ENCODE results near the gene HOXB7. TPM values are rescaled to one million over a fixed set of nuclear protein-coding genes. Genes with fewer than 3 reads are reported as not detected.
A peak's percentile ranks its signal among the peaks of the same experiment; 100 is the strongest.

The HOXB7 gene
- total and polyA plus RNA-seq, 2 experiments from 2014 or later, result not detected

DNA sequence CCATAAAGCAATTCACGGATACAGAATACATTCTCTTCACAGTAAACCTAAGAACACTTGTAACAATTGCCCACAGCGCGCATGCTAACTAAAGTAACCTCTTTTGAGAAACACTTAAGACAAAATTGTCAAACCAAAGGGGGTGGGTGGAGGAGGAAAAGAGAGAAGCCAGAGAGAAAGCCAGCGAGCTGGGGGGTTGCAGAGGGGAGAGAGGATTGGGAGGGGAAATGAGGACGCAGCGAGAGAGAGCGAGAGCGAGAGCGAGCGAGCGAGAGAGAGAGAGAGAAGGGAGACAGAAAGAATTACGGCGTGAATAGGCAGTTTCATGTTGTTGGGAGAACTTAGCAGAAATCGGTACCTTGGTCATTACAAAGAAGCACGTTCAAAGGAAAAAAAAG is 1.6 kb upstream of the HOXB7 start (continued):
- TF ChIP-seq, protein P1, sequence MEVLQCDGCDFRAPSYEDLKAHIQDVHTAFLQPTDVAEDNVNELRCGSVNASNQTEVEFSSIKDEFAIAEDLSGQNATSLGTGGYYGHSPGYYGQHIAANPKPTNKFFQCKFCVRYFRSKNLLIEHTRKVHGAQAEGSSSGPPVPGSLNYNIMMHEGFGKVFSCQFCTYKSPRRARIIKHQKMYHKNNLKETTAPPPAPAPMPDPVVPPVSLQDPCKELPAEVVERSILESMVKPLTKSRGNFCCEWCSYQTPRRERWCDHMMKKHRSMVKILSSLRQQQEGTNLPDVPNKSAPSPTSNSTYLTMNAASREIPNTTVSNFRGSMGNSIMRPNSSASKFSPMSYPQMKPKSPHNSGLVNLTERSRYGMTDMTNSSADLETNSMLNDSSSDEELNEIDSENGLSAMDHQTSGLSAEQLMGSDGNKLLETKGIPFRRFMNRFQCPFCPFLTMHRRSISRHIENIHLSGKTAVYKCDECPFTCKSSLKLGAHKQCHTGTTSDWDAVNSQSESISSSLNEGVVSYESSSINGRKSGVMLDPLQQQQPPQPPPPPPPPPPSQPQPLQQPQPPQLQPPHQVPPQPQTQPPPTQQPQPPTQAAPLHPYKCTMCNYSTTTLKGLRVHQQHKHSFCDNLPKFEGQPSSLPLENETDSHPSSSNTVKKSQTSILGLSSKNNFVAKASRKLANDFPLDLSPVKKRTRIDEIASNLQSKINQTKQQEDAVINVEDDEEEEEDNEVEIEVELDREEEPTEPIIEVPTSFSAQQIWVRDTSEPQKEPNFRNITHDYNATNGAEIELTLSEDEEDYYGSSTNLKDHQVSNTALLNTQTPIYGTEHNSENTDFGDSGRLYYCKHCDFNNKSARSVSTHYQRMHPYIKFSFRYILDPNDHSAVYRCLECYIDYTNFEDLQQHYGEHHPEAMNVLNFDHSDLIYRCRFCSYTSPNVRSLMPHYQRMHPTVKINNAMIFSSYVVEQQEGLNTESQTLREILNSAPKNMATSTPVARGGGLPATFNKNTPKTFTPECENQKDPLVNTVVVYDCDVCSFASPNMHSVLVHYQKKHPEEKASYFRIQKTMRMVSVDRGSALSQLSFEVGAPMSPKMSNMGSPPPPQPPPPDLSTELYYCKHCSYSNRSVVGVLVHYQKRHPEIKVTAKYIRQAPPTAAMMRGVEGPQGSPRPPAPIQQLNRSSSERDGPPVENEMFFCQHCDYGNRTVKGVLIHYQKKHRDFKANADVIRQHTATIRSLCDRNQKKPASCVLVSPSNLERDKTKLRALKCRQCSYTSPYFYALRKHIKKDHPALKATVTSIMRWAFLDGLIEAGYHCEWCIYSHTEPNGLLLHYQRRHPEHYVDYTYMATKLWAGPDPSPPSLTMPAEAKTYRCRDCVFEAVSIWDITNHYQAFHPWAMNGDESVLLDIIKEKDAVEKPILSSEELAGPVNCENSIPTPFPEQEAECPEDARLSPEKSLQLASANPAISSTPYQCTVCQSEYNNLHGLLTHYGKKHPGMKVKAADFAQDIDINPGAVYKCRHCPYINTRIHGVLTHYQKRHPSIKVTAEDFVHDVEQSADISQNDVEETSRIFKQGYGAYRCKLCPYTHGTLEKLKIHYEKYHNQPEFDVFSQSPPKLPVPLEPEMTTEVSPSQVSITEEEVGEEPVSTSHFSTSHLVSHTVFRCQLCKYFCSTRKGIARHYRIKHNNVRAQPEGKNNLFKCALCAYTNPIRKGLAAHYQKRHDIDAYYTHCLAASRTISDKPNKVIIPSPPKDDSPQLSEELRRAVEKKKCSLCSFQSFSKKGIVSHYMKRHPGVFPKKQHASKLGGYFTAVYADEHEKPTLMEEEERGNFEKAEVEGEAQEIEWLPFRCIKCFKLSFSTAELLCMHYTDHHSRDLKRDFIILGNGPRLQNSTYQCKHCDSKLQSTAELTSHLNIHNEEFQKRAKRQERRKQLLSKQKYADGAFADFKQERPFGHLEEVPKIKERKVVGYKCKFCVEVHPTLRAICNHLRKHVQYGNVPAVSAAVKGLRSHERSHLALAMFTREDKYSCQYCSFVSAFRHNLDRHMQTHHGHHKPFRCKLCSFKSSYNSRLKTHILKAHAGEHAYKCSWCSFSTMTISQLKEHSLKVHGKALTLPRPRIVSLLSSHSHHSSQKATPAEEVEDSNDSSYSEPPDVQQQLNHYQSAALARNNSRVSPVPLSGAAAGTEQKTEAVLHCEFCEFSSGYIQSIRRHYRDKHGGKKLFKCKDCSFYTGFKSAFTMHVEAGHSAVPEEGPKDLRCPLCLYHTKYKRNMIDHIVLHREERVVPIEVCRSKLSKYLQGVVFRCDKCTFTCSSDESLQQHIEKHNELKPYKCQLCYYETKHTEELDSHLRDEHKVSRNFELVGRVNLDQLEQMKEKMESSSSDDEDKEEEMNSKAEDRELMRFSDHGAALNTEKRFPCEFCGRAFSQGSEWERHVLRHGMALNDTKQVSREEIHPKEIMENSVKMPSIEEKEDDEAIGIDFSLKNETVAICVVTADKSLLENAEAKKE (CRISPR knock-in tag; IDR thresholded peaks at IDR 0.05), result no peak
- TF ChIP-seq EZH2 (IDR thresholded peaks at IDR 0.05; ENCODE audit: low read depth, unreplicated experiment), result peak; percentile 100
- TF ChIP-seq EZH2phosphoT487 (IDR thresholded peaks at IDR 0.05; ENCODE audit: unreplicated experiment), result peak; percentile 58
- no peak for TF ChIP-seq ZNF114 (CRISPR knock-in tag; IDR thresholded peaks at IDR 0.05)
- TF ChIP-seq NANOG (IDR thresholded peaks at IDR 0.05; ENCODE audit: borderline replicate concordance), result no peak

DNA sequence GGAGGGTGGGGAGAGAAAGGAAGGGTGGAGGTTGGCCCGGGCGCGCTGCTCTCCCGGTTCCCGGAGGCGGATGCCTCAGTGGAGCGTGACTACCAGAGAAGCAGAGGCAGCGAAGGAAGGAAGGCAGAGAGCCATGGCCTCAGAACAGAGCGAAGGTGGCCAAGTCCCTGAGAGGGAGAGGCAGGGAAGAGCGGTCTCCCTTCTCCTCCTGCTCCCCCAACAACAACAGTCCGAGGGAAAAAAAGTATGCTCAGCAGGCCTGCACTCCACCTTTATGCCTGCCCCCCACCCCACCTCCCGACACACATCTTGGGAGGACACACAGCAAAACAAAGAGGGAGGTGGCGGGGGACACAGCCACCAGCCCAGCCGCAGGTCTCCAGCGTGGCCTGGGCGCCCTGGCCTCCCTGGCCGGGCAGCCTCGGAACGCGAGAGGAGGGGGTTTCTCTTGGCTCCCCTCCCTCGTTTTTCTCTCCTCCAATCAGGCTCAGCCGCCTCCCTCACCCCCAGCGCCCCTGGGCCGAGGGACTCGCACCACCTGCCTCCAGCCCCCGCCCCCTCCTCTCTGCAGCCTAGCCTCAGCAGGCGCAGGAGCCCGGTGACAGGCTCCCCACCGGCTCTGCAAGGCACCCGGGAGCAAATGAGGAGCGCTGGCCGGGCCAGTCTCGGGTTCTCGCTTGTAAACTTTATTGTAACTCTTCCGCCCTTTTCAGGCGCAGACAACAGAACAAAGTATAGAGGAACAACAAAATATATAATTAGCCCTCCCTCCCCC is 1.1 kb upstream of the HOXB7 start:
- H3K36me3 Mint-ChIP-seq (ENCODE audit: low read depth), result no peaks in the 10 kb centered on the region; the same call in 2 of the 3 replicates
- H3K27ac Mint-ChIP-seq, result no peak overlapping the region
- no peaks in the 10 kb centered on the region for H3K9me2 ChIP-seq (ENCODE audit: insufficient read depth)
- DNase-seq (ENCODE audit: low spot score) (peak; percentile 72), ATAC-seq (peak; percentile 33)
- peaks cover 37% of the 10 kb centered on the region; the same call in 1 of the 2 replicates for H3K4me1 ChIP-seq (ENCODE audit: insufficient read depth)
- H3F3A ChIP-seq (replicated peaks; ENCODE audit: low read depth), result peaks cover 41% of the 10 kb centered on the region
- no peaks in the 10 kb centered on the region for H3K79me2 ChIP-seq (replicated peaks; ENCODE audit: insufficient read depth)
- peaks cover 3% of the 10 kb centered on the region; the same call in 2 of the 3 replicates for H3K9me3 Mint-ChIP-seq
- peak overlapping the region; percentile 60; the same call in 1 of the 2 replicates for H3K4me2 ChIP-seq
- H3K27me3 ChIP-seq (ENCODE audit: insufficient read depth), result peaks cover 100% of the 10 kb centered on the region
- peak overlapping the region; percentile 17; the same call in 1 of the 2 replicates for H3K4me3 ChIP-seq
- no peak for TF ChIP-seq CREB1 (CRISPR knock-in tag; IDR thresholded peaks at IDR 0.05; ENCODE audit: low read depth)
- TF ChIP-seq EZH2 (IDR thresholded peaks at IDR 0.05; ENCODE audit: low read depth, unreplicated experiment), result peak; percentile 89
- H3K27ac ChIP-seq (ENCODE audit: low read depth), result no peak overlapping the region
- no peaks in the 10 kb centered on the region; the same call in 1 of the 2 replicates for H3K36me3 ChIP-seq (ENCODE audit: insufficient read depth)
- peaks cover 99% of the 10 kb centered on the region for H3K27me3 Mint-ChIP-seq (ENCODE audit: insufficient read depth, low read depth, poor library complexity)
- H3K4me3 Mint-ChIP-seq, result peak overlapping the region; percentile 19; the same call in 1 of the 3 replicates
- H3K4me1 Mint-ChIP-seq, result peaks cover 24% of the 10 kb centered on the region
- H2AFZ ChIP-seq, result no peak overlapping the region
- peaks cover 53% of the 10 kb centered on the region for H4K20me1 ChIP-seq (replicated peaks; ENCODE audit: insufficient read depth)

Data from GM23338 (cell line).